Stomach (tissue), 4 donors: ENCODE measurements around the gene BROX.

ENCODE experiments used
- CTCF ChIP-seq, 7 experiments: fragments of 450-650 bp in 4 of 7; fragments of 200-600 bp in 3 of 7; sonication (generic) in 3 of 7; IDR thresholded peaks; one replicate each; pipeline ENCODE4 v1.5.1; 2016 to 2019; ENCODE audit warnings: antibody characterized with exemption in 7 of 7, control low read depth in 2 of 7, mild to moderate bottlenecking in 1 of 7
- EP300 ChIP-seq: sonication (generic); formaldehyde crosslinking; IDR thresholded peaks from one replicate; pipeline ENCODE4 v1.6.1; 2017; ENCODE audit warnings: antibody characterized with exemption
- POLR2A ChIP-seq, 4 donors: fragments of 450-650 bp; IDR thresholded peaks; one replicate each; pipeline ENCODE4 v1.6.1; 2016; ENCODE audit warnings: antibody characterized with exemption in 4 of 4, control low read depth in 2 of 4, mild to moderate bottlenecking in 1 of 4, moderate library complexity in 1 of 4
- POLR2AphosphoS5 ChIP-seq, 3 donors: sonication (generic); formaldehyde crosslinking; IDR thresholded peaks; one replicate each; pipeline ENCODE4 v1.6.1; 2016; ENCODE audit warnings: antibody characterized with exemption in 3 of 3

GRCh38 chr1:222769181-222769580 lies 56.8 kb downstream of the BROX start:
- TF ChIP-seq EP300, result no peak
- no peak for TF ChIP-seq CTCF (IDR thresholded peaks at IDR 0.05)
- no peak for TF ChIP-seq POLR2AphosphoS5 (IDR thresholded peaks at IDR 0.05)
- no peak for TF ChIP-seq POLR2A (IDR thresholded peaks at IDR 0.05)
